ENCODE measurements around the gene ESRRA.

ESRRA gene

GRCh38 chr11:64348383-64349024, 43.2 kb downstream of the ESRRA start:
- H3K27ac ChIP-seq: no peak overlapping the region; the same call in 1 of the 2 replicates
- no peak for TF ChIP-seq CTCF (conservative IDR thresholded peaks at IDR 0.05)

GRCh38 chr11:64349025-64349387, 43.7 kb downstream of the ESRRA start:
- no peak overlapping the region; the same call in 1 of the 2 replicates for H3K27ac ChIP-seq

GRCh38 chr11:64349404-64349803, 44.1 kb downstream of the ESRRA start:
- TF ChIP-seq CTCF (conservative IDR thresholded peaks at IDR 0.05): no peak
- no peak overlapping the region for H3K27ac ChIP-seq

More at GRCh38 chr11:64349025-64349387, 43.7 kb downstream of the ESRRA start:
- TF ChIP-seq CTCF (conservative IDR thresholded peaks at IDR 0.05): no peak

- peak overlapping the region; percentile 4; the same call in 1 of the 2 replicates for H3K27ac ChIP-seq
- no peak for TF ChIP-seq CTCF (conservative IDR thresholded peaks at IDR 0.05)
Observed at GRCh38 chr11:64351136-64351631, 45.9 kb downstream of the ESRRA start.

GRCh38 chr11:64352099-64352994, 47.0 kb downstream of the ESRRA start:
- TF ChIP-seq CTCF (conservative IDR thresholded peaks at IDR 0.05): no peak
- H3K27ac ChIP-seq: peak overlapping the region; percentile 4; the same call in 1 of the 2 replicates

- peak overlapping the region; percentile 95; the same call in 1 of the 2 replicates for H3K27ac ChIP-seq
- TF ChIP-seq CTCF (conservative IDR thresholded peaks at IDR 0.05): no peak
Observed at GRCh38 chr11:64352995-64353714, 47.8 kb downstream of the ESRRA start.

Measured in VCaP (cell line).